A549 treated with ZK216348 at 1 μM for 4 hours (cell line): ENCODE measurements around the gene FMOD. TPM values are rescaled to one million over a fixed set of nuclear protein-coding genes. Genes with fewer than 3 reads are reported as not detected.

Experiments used
- total RNA-seq: library from RNA; stranded (reverse); fragments of 200-300 nt; extraction: Qiagen RNA extraction; gene quantifications from 5 replicates; pipeline ENCODE4 v1.2.3, GENCODE V29; 2022; ENCODE audit warnings: low read depth

The FMOD gene
- total RNA-seq, result 0.06 to 0.21 TPM in 2 of 5 replicates, not detected in the others

DNA sequence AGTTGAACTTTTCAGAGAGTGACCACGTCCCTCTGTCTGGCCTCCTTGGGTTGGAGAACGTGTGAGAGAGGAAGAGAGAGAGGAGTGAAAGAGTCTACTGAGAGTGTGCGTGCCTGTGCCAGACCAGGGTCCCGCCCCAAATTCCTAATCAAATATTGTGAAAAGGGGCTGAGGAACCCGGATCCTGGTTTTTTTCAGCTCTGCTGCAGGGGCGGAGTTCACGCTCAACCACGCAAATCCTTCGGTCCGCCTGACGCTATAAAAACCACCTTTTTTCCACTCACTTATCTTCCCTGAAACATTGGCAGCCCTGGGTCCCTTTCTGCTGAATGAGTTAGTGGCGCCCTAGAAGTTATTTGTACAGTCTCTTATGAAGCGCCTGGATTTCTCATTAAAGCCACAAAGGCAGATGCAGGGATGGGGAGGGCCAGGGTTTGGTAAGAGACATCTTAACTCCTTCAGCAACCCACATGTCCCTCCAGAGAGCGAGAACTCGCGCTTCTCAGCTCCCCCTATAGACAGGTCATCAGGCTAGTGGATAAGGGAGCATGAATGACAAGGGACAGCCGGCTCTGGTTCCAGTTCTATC is at the start of gene FMOD:
FMOD (minus strand) TSS at position 86 of the 589 bp plus-strand sequence. CDS start 2,852 bp downstream, outside the sequence.

GRCh38 chr1:203304919-203305808 is 45.8 kb downstream of the FMOD start, which contains the start of gene BTG2:
BTG2 (plus strand) TSS chr1:203305519; CDS start chr1:203305607, 88 bp downstream.

Other genes with a start within 250 kb of the FMOD start
- 0.27 to 1.6 TPM (median 1.0 TPM) in 5 replicates for gene ADORA1, start 223.4 kb downstream of the FMOD start, total RNA-seq
- gene MYBPH, start 175.3 kb downstream of the FMOD start, total RNA-seq, result not detected in 5 replicates
- gene CHI3L1, start 164.4 kb downstream of the FMOD start, total RNA-seq, result 0.18 TPM in 1 of 5 replicates, not detected in the others
- not detected in 5 replicates for gene CHIT1, start 121.4 kb downstream of the FMOD start, total RNA-seq
- 11.9 to 13.9 TPM (median 13.1 TPM) in 5 replicates for gene BTG2, start 45.6 kb downstream of the FMOD start, total RNA-seq
- gene PRELP, start 124.7 kb upstream of the FMOD start, total RNA-seq, result not detected in 5 replicates
- not detected in 5 replicates for gene OPTC, start 143.0 kb upstream of the FMOD start, total RNA-seq